H1 (cell line): Measurements from ENCODE around the gene PIF1. TPM values are rescaled to one million over a fixed set of nuclear protein-coding genes. Genes with fewer than 3 reads are reported as not detected.

Experiments
- CEBPB ChIP-seq: IDR thresholded peaks from 2 replicates; pipeline ENCODE4 v1.6.1; 2012; ENCODE audit warnings: low read depth, low read length
- CHD2 ChIP-seq: IDR thresholded peaks from 2 replicates; pipeline ENCODE4 v1.6.1; 2012; ENCODE audit warnings: low read length, improper control_type of control experiment
- FOSL1 ChIP-seq: IDR thresholded peaks from 2 replicates; pipeline ENCODE4 v1.6.1; 2011; ENCODE audit warnings: mild to moderate bottlenecking, low read depth, low read length, moderate library complexity; ENCODE audit not compliant: insufficient read depth
- KDM5A ChIP-seq: fragments of 200-600 bp; IDR thresholded peaks from 2 replicates; pipeline ENCODE4 v1.7.1; 2012; ENCODE audit warnings: mild to moderate bottlenecking, low read length, inconsistent platforms, mixed read lengths
- POLR2A ChIP-seq, 2 experiments: IDR thresholded peaks; 1 replicate in 1 of 2; 2 replicates in 1 of 2; pipeline ENCODE4 v1.6.1; 2011; ENCODE audit warnings: low read depth in 2 of 2, low read length in 2 of 2, mild to moderate bottlenecking in 2 of 2; ENCODE audit errors: control extremely low read depth in 1 of 2
- RNF2 ChIP-seq: fragments of 200-900, 300-1000 bp; sonication (generic); IDR thresholded peaks from 2 replicates; pipeline ENCODE4 v1.7.1; 2016; ENCODE audit warnings: borderline replicate concordance, low read depth, mild to moderate bottlenecking, antibody characterized with exemption, low read length; ENCODE audit not compliant: poor library complexity, severe bottlenecking; ENCODE audit errors: missing control alignments
- SAP30 ChIP-seq: fragments of 300-600 bp; sonication (generic); IDR thresholded peaks from 2 replicates; pipeline ENCODE4 v1.7.1; 2012; ENCODE audit warnings: low read length, moderate library complexity, mild to moderate bottlenecking, inconsistent platforms; ENCODE audit not compliant: insufficient read depth, insufficient replicate concordance
- TAF7 ChIP-seq: optimal IDR thresholded peaks from 2 replicates; pipeline ENCODE3; 2011; ENCODE audit warnings: low read depth, mild to moderate bottlenecking, inconsistent platforms, low read length, moderate library complexity, borderline replicate concordance
- TEAD4 ChIP-seq: IDR thresholded peaks from 2 replicates; pipeline ENCODE4 v1.6.1; 2012; ENCODE audit warnings: low read depth, low read length, inconsistent platforms, mixed read lengths
- polyA plus RNA-seq, 7 experiments: library from polyadenylated mRNA; depleted of rRNA in 3 of 7; stranded (reverse) in 5 of 7; unstranded in 2 of 7; fragments of >200 nt in 5 of 7; fragments of 200-250 nt in 2 of 7; gene quantifications; 1 replicate in 5 of 7; 2 replicates in 1 of 7; 4 replicates in 1 of 7; pipeline versions ENCODE4 v1.2.1 to v1.2.3, GENCODE V29; 2011 to 2013; ENCODE audit warnings: missing spikeins in 2 of 7, mixed read lengths in 2 of 7
- total RNA-seq: library from RNA; stranded (reverse); fragmentation: NEBNext Ultra II Directional; extraction: Animal tissue kit (Norgen Biotek cat#: 25700); gene quantifications from 2 replicates; pipeline ENCODE4 v1.2.1, GENCODE V29; 2021
- TF ChIP-seq, protein P1 (sequence below): fragments of 300-600 bp; sonication (generic); IDR thresholded peaks from 2 replicates; pipeline ENCODE4 v1.7.1; 2012; ENCODE audit warnings: low read length, moderate library complexity, mild to moderate bottlenecking, inconsistent platforms; ENCODE audit not compliant: insufficient replicate concordance
- TF ChIP-seq, protein P2 (sequence below): IDR thresholded peaks from 2 replicates; pipeline ENCODE4 v1.6.1; 2011; ENCODE audit warnings: low read depth, mild to moderate bottlenecking, low read length; ENCODE audit not compliant: insufficient read depth

PIF1 gene
- total and polyA plus RNA-seq, 2 of the 8 experiments (the other 6 are each of a cell fraction or from before 2014, with no cell fraction given) = 73.3 to 138 TPM

DNA sequence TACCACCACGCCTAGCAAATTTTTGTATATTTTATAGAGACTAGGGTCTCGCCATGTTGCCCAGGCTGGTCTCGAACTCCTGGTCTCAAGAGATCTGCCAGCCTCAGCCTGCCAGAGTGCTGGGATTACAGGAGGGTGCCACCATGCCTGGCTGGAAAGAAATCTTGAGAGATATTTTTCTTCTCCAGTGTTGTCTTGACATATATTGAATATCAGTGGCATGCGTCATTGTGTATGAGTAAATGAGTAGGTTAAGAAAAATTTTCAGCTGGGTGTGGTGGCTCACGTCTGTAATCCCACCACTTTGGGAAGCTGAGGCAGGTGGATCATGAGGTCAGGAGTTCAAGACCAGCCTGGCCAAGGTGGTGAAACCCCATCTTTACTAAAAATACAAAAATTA, 3.5 kb upstream of the PIF1 start (continued):
- TF ChIP-seq, protein P1, sequence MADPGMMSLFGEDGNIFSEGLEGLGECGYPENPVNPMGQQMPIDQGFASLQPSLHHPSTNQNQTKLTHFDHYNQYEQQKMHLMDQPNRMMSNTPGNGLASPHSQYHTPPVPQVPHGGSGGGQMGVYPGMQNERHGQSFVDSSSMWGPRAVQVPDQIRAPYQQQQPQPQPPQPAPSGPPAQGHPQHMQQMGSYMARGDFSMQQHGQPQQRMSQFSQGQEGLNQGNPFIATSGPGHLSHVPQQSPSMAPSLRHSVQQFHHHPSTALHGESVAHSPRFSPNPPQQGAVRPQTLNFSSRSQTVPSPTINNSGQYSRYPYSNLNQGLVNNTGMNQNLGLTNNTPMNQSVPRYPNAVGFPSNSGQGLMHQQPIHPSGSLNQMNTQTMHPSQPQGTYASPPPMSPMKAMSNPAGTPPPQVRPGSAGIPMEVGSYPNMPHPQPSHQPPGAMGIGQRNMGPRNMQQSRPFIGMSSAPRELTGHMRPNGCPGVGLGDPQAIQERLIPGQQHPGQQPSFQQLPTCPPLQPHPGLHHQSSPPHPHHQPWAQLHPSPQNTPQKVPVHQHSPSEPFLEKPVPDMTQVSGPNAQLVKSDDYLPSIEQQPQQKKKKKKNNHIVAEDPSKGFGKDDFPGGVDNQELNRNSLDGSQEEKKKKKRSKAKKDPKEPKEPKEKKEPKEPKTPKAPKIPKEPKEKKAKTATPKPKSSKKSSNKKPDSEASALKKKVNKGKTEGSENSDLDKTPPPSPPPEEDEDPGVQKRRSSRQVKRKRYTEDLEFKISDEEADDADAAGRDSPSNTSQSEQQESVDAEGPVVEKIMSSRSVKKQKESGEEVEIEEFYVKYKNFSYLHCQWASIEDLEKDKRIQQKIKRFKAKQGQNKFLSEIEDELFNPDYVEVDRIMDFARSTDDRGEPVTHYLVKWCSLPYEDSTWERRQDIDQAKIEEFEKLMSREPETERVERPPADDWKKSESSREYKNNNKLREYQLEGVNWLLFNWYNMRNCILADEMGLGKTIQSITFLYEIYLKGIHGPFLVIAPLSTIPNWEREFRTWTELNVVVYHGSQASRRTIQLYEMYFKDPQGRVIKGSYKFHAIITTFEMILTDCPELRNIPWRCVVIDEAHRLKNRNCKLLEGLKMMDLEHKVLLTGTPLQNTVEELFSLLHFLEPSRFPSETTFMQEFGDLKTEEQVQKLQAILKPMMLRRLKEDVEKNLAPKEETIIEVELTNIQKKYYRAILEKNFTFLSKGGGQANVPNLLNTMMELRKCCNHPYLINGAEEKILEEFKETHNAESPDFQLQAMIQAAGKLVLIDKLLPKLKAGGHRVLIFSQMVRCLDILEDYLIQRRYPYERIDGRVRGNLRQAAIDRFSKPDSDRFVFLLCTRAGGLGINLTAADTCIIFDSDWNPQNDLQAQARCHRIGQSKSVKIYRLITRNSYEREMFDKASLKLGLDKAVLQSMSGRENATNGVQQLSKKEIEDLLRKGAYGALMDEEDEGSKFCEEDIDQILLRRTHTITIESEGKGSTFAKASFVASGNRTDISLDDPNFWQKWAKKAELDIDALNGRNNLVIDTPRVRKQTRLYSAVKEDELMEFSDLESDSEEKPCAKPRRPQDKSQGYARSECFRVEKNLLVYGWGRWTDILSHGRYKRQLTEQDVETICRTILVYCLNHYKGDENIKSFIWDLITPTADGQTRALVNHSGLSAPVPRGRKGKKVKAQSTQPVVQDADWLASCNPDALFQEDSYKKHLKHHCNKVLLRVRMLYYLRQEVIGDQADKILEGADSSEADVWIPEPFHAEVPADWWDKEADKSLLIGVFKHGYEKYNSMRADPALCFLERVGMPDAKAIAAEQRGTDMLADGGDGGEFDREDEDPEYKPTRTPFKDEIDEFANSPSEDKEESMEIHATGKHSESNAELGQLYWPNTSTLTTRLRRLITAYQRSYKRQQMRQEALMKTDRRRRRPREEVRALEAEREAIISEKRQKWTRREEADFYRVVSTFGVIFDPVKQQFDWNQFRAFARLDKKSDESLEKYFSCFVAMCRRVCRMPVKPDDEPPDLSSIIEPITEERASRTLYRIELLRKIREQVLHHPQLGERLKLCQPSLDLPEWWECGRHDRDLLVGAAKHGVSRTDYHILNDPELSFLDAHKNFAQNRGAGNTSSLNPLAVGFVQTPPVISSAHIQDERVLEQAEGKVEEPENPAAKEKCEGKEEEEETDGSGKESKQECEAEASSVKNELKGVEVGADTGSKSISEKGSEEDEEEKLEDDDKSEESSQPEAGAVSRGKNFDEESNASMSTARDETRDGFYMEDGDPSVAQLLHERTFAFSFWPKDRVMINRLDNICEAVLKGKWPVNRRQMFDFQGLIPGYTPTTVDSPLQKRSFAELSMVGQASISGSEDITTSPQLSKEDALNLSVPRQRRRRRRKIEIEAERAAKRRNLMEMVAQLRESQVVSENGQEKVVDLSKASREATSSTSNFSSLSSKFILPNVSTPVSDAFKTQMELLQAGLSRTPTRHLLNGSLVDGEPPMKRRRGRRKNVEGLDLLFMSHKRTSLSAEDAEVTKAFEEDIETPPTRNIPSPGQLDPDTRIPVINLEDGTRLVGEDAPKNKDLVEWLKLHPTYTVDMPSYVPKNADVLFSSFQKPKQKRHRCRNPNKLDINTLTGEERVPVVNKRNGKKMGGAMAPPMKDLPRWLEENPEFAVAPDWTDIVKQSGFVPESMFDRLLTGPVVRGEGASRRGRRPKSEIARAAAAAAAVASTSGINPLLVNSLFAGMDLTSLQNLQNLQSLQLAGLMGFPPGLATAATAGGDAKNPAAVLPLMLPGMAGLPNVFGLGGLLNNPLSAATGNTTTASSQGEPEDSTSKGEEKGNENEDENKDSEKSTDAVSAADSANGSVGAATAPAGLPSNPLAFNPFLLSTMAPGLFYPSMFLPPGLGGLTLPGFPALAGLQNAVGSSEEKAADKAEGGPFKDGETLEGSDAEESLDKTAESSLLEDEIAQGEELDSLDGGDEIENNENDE = no peak
- no peak for TF ChIP-seq RNF2
- TF ChIP-seq POLR2A (IDR thresholded peaks at IDR 0.05; ENCODE audit: control extremely low read depth in 1 of 2, low read depth in 2 of 2, low read length in 2 of 2) = no peak
- TF ChIP-seq CHD2 = no peak
- no peak for TF ChIP-seq KDM5A
- TF ChIP-seq CEBPB = no peak
- TF ChIP-seq SAP30 = no peak
- no peak for TF ChIP-seq TEAD4
- TF ChIP-seq TAF7 = no peak
- TF ChIP-seq FOSL1 = no peak
- TF ChIP-seq, protein P2, sequence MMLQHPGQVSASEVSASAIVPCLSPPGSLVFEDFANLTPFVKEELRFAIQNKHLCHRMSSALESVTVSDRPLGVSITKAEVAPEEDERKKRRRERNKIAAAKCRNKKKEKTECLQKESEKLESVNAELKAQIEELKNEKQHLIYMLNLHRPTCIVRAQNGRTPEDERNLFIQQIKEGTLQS = no peak
